GM18867 (cell line): ENCODE data around the gene JMY.

Experiments used
- ATAC-seq: cut with Tn5 transposase; IDR thresholded peaks from one replicate; pipeline ENCODE4 v1.9.1; 2021; ENCODE audit warnings: mild to moderate bottlenecking, moderate library complexity; ENCODE audit not compliant: unreplicated experiment

The JMY gene

GRCh38 chr5:79287380-79287779 lies 51.4 kb downstream of the JMY start:
- ATAC-seq: no peak

- ATAC-seq: no peak
Measured at GRCh38 chr5:79287907-79288306, 52.0 kb downstream of the JMY start.

- ATAC-seq: no peak
Measured at GRCh38 chr5:79295029-79295428, 59.1 kb downstream of the JMY start.

- ATAC-seq: no peak
Measured at GRCh38 chr5:79297661-79298060, 61.7 kb downstream of the JMY start.

GRCh38 chr5:79301046-79301712 lies 65.2 kb downstream of the JMY start:
- ATAC-seq: no peak

- no peak for ATAC-seq
Measured at GRCh38 chr5:79302454-79302853, 66.5 kb downstream of the JMY start.

- no peak for ATAC-seq
Measured at GRCh38 chr5:79305706-79306105, 69.8 kb downstream of the JMY start.

GRCh38 chr5:79318935-79319614 lies 83.1 kb downstream of the JMY start:
- no peak for ATAC-seq

GRCh38 chr5:79329453-79329852 lies 93.5 kb downstream of the JMY start:
- ATAC-seq: no peak

GRCh38 chr5:79330071-79330470 lies 94.1 kb downstream of the JMY start:
- no peak for ATAC-seq

- no peak for ATAC-seq
Measured at GRCh38 chr5:79333852-79334557, 98.1 kb downstream of the JMY start.

GRCh38 chr5:79346420-79346824 lies 110.5 kb downstream of the JMY start:
- ATAC-seq: no peak

- no peak for ATAC-seq
Measured at GRCh38 chr5:79349047-79349446, 113.1 kb downstream of the JMY start.

GRCh38 chr5:79349881-79350280 lies 114.0 kb downstream of the JMY start:
- no peak for ATAC-seq

GRCh38 chr5:79357398-79357797 lies 121.5 kb downstream of the JMY start:
- ATAC-seq: no peak
